SK-N-SH (cell line): Measurements from ENCODE around the gene POLG2. TPM values are rescaled to one million over a fixed set of nuclear protein-coding genes. Genes with fewer than 3 reads are reported as not detected.
A peak's percentile ranks its signal among the peaks of the same experiment; 100 is the strongest.

ENCODE experiments used
- CTCF ChIA-PET: fragments of 300-600, 350-600 bp; formaldehyde crosslinking; extraction: SDS; loops from one replicate; lab custom pipeline; 2021; lab: Yijun Ruan, JAX
- POLR2A ChIA-PET: fragments of 350-600 bp; sonication (Branson Sonifier 250); formaldehyde crosslinking; extraction: SDS; loops from one replicate; lab custom pipeline; 2020; ENCODE audit warnings: antibody characterized with exemption, inconsistent platforms; lab: Yijun Ruan, JAX
- DNase-seq: peaks from one replicate; pipeline ENCODE4 v3.0.0; 2012
- H2AFZ ChIP-seq: fragments of 200-600 bp; sonication (generic); 2 replicates; pipeline ENCODE4 v1.8.1; 2016; ENCODE audit warnings: antibody characterized with exemption, mild to moderate bottlenecking, low read depth
- H3F3A ChIP-seq: fragments of 200-600 bp; sonication (generic); replicated peaks from 2 replicates; pipeline ENCODE3; 2016; ENCODE audit warnings: antibody characterized with exemption, mild to moderate bottlenecking; ENCODE audit not compliant: insufficient read depth
- H3K27ac ChIP-seq, 2 experiments: fragments of 200-500 bp in 1 of 2; fragments of 200-600 bp in 1 of 2; sonication (Bioruptor generic) in 1 of 2; sonication (generic), shearing (Covaris generic) in 1 of 2; 2 replicates each; pipeline versions ENCODE4 v1.5.1 to v1.6.1; 2014 to 2016; ENCODE audit warnings: low read depth in 2 of 2, inconsistent platforms in 1 of 2, low read length in 1 of 2, mild to moderate bottlenecking in 1 of 2, mixed read lengths in 1 of 2
- H3K27me3 ChIP-seq: fragments of 200-600 bp; sonication (generic), shearing (Covaris generic); 2 replicates; pipeline ENCODE4 v1.6.1; 2016; ENCODE audit warnings: mixed run types; ENCODE audit not compliant: insufficient read depth
- H3K36me3 ChIP-seq, 2 experiments: fragments of 200-500 bp in 1 of 2; fragments of 200-600 bp in 1 of 2; sonication (Bioruptor generic) in 1 of 2; sonication (generic) in 1 of 2; replicated peaks in 1 of 2; 2 replicates each; pipeline versions ENCODE3 to v1.5.1; 2014 to 2016; ENCODE audit warnings: low read length in 1 of 2, mild to moderate bottlenecking in 1 of 2; ENCODE audit not compliant: insufficient read depth in 2 of 2, control insufficient read depth in 1 of 2
- H3K4me1 ChIP-seq, 2 experiments: fragments of 200-500 bp in 1 of 2; fragments of 200-600 bp in 1 of 2; sonication (Bioruptor generic) in 1 of 2; sonication (generic), shearing (Covaris generic) in 1 of 2; 2 replicates each; pipeline versions ENCODE4 v1.5.1 to v1.6.1; 2014 to 2016; ENCODE audit warnings: low read depth in 1 of 2, low read length in 1 of 2, mixed run types in 1 of 2; ENCODE audit not compliant: insufficient read depth in 2 of 2, control insufficient read depth in 1 of 2
- H3K4me2 ChIP-seq: fragments of 200-600 bp; sonication (generic), shearing (Covaris generic); 2 replicates; pipeline ENCODE4 v1.6.1; 2017; ENCODE audit warnings: mixed run types
- H3K4me3 ChIP-seq, 2 experiments: fragments of 200-500 bp in 1 of 2; fragments of 200-600 bp in 1 of 2; sonication (Bioruptor generic) in 1 of 2; sonication (generic), shearing (Covaris generic) in 1 of 2; 2 replicates each; pipeline versions ENCODE4 v1.5.1 to v1.8.1; 2014 to 2016; ENCODE audit warnings: low read depth in 2 of 2, inconsistent platforms in 1 of 2, low read length in 1 of 2, mild to moderate bottlenecking in 1 of 2, mixed read lengths in 1 of 2, moderate library complexity in 1 of 2
- H3K79me2 ChIP-seq: fragments of 200-600 bp; sonication (generic); 2 replicates; pipeline ENCODE4 v1.8.1; 2017; ENCODE audit warnings: mild to moderate bottlenecking; ENCODE audit not compliant: insufficient read depth
- H3K9ac ChIP-seq: fragments of 200-600 bp; sonication (generic); 2 replicates; pipeline ENCODE4 v1.6.1; 2017; ENCODE audit warnings: mixed run types
- H3K9me2 ChIP-seq: fragments of 200-600 bp; sonication (generic); 2 replicates; pipeline ENCODE4 v1.6.1; 2017; ENCODE audit warnings: mixed run types
- H3K9me3 ChIP-seq: fragments of 200-600 bp; sonication (generic); 2 replicates; pipeline ENCODE4 v1.6.1; 2017; ENCODE audit warnings: mixed run types, mild to moderate bottlenecking, moderate library complexity
- H4K20me1 ChIP-seq: fragments of 200-600 bp; sonication (generic); 2 replicates; pipeline ENCODE4 v1.6.1; 2017; ENCODE audit warnings: mild to moderate bottlenecking, mixed run types; ENCODE audit not compliant: insufficient read depth
- CHD2 ChIP-seq: fragments of 150-350 bp; IDR thresholded peaks from 2 replicates; pipeline ENCODE4 v1.6.1; 2018; ENCODE audit warnings: low read length; ENCODE audit not compliant: partially characterized antibody
- CTCF ChIP-seq: fragments of 200-600 bp; sonication (generic); IDR thresholded peaks from 2 replicates; pipeline ENCODE4 v1.6.1; 2017; ENCODE audit warnings: antibody characterized with exemption, mild to moderate bottlenecking, moderate library complexity
- ELF1 ChIP-seq: IDR thresholded peaks from 2 replicates; pipeline ENCODE4 v1.4.0; 2012
- MEF2A ChIP-seq: IDR thresholded peaks from 2 replicates; pipeline ENCODE4 v1.4.0; 2012; ENCODE audit warnings: low read depth, borderline replicate concordance
- NFIC ChIP-seq: IDR thresholded peaks from 2 replicates; pipeline ENCODE4 v1.4.0; 2012; ENCODE audit warnings: borderline replicate concordance
- POLR2AphosphoS5 ChIP-seq: IDR thresholded peaks from 2 replicates; pipeline ENCODE4 v1.6.1; 2012; ENCODE audit warnings: low read depth, low read length
- RAD21 ChIP-seq: IDR thresholded peaks from 2 replicates; pipeline ENCODE4 v1.6.1; 2012; ENCODE audit warnings: mild to moderate bottlenecking, low read length
- RCOR1 ChIP-seq: fragments of 150-350 bp; IDR thresholded peaks from 2 replicates; pipeline ENCODE4 v1.6.1; 2017; ENCODE audit warnings: antibody characterized with exemption, low read length
- REST ChIP-seq: IDR thresholded peaks from 2 replicates; pipeline ENCODE4 v1.6.1; 2012; ENCODE audit warnings: mild to moderate bottlenecking, low read depth, low read length, moderate library complexity
- RXRA ChIP-seq: IDR thresholded peaks from 2 replicates; pipeline ENCODE4 v1.4.0; 2012; ENCODE audit warnings: low read depth, mild to moderate bottlenecking, borderline replicate concordance
- SIN3A ChIP-seq: IDR thresholded peaks from 2 replicates; pipeline ENCODE4 v1.6.1; 2012; ENCODE audit warnings: low read depth, mild to moderate bottlenecking, low read length, moderate library complexity, borderline replicate concordance
- SMC3 ChIP-seq: IDR thresholded peaks from 2 replicates; pipeline ENCODE4 v1.6.1; 2012; ENCODE audit warnings: low read depth, low read length, improper control_type of control experiment
- TCF12 ChIP-seq: IDR thresholded peaks from 2 replicates; pipeline ENCODE4 v1.4.0; 2012
- ZBTB33 ChIP-seq: IDR thresholded peaks from 2 replicates; pipeline ENCODE4 v1.4.0; 2012; ENCODE audit warnings: low read depth, borderline replicate concordance
- WGBS: methylation state at CpG from one replicate; pipeline ENCODE4 v1.1.6; 2017; ENCODE audit warnings: low lambda C conversion rate; 5-methylcytosine and 5-hydroxymethylcytosine counted together
- polyA plus RNA-seq, 3 experiments: library from polyadenylated mRNA; depleted of rRNA; stranded (reverse); fragments of >200 nt; gene quantifications; 2 replicates each; pipeline ENCODE4 v1.2.3, GENCODE V29; 2012

Gene POLG2
- polyA plus RNA-seq, 1 of the 3 experiments (the other 2 are of a cell fraction): 18.0 TPM

GRCh38 chr17:64491034-64491860, 5.6 kb downstream of the POLG2 start:
- Histone ChIP-seq H3K79me2 (peaks cover 43% of the 10 kb centered on the region), H3K27ac (no peak overlapping the region; a peak in 1 of 4 replicates), H3K4me3 (no peak overlapping the region)
- CTCF ChIA-PET: interaction anchor here (0.7 to 6.7 kb wide), 20 partner anchors 12 to 578 kb away, joined by 3 to 76 read pairs (median 5); partner anchors contain the start of genes CEP95 and DDX5
- TF ChIP-seq ELF1: no peak
- peak; percentile 61 for TF ChIP-seq RAD21
- TF ChIP-seq TCF12: no peak
- TF ChIP-seq CHD2: no peak
- TF ChIP-seq RCOR1: no peak
- no peak for TF ChIP-seq SIN3A
- TF ChIP-seq CTCF: peak; percentile 92
- no peak for TF ChIP-seq REST
- TF ChIP-seq NFIC: no peak
- TF ChIP-seq RXRA: no peak
- no peak for TF ChIP-seq ZBTB33
- TF ChIP-seq MEF2A: no peak
- TF ChIP-seq POLR2AphosphoS5: no peak
- TF ChIP-seq SMC3: peak; percentile 73
- TF ChIP-seq, all 33 proteins: peak for 3
- H3K4me1 ChIP-seq: peaks cover 4 to 9% of the 10 kb centered on the region in 2 experiments; a peak in 3 of 4 replicates
- no peaks in the 10 kb centered on the region for H3K9me2 ChIP-seq
- peaks cover 45 to 60% of the 10 kb centered on the region in 2 experiments for H3K36me3 ChIP-seq
- H3K9ac ChIP-seq: no peak overlapping the region
- POLR2A ChIA-PET: interaction anchor here (0.6 to 2.5 kb wide), 2 partner anchors 15 to 631 kb away, joined by 3 to 15 read pairs; partner anchors contain the start of genes CEP95 and DDX5
- no peaks in the 10 kb centered on the region for H3F3A ChIP-seq
- H2AFZ ChIP-seq: no peak overlapping the region
- no peaks in the 10 kb centered on the region for H4K20me1 ChIP-seq
- H3K27me3 ChIP-seq: no peaks in the 10 kb centered on the region
- no peak for DNase-seq
- 92% methylated on average over 13 of the region's 13 CpGs for WGBS
- H3K4me2 ChIP-seq: no peak overlapping the region
- no peaks in the 10 kb centered on the region for H3K9me3 ChIP-seq
